NCI-H510A (cell line): Measurements from ENCODE around the gene KRT83.
"Not testable (repeated sequence)": the region's sequence is repeated elsewhere in the genome, so short reads cannot be mapped to it uniquely, and the experiment has no call there.

ENCODE experiments used
- DNase-seq: peaks from one replicate; lab custom pipeline; 2025; lab: John Stamatoyannopoulos, UW

KRT83 gene

DNA sequence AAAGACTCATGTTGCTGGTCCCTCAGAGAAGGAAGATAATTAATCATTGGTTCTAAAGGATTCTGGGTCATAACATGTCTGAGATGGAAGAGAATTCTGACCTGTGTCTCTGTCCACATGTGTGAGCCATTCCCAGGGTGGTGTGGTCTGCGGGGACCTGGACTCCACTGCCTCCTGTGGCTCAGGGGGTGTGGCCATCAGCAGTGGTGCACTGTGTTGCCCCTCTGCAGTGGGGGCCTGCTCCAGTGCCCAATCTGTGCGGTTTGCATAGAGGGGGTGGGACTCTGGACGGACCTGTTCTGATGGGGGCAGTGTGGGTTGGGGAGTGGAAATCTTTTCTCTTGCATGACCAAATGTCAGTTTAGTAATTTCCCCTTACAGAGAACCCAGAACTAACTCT is 32.6 kb upstream of the KRT83 start:
- DNase-seq: no peak

GRCh38 chr12:52352951-52353350 is 31.8 kb upstream of the KRT83 start:
- DNase-seq: no peak

GRCh38 chr12:52351196-52352059 is 30.2 kb upstream of the KRT83 start:
- DNase-seq: no peak

DNA sequence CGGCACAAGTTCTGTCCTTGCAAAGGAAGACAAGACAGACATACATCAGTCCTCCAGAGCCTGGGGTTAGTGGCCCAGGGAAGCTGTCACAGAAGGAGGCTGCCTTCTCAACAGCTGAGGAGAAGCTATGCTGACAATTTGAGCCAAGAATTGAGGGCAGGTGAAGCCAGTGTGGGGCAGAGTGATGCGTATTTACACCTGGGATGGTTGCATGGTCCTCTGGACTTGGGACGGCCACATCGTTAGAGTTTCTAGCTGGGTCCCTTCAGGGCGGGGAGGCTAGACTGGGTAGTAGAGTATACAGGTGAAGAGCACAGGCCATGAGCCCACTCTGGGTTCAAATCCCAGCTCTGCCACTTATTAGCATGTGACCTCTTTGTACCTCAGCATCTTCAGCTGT is 29.6 kb upstream of the KRT83 start:
- no peak for DNase-seq

DNA sequence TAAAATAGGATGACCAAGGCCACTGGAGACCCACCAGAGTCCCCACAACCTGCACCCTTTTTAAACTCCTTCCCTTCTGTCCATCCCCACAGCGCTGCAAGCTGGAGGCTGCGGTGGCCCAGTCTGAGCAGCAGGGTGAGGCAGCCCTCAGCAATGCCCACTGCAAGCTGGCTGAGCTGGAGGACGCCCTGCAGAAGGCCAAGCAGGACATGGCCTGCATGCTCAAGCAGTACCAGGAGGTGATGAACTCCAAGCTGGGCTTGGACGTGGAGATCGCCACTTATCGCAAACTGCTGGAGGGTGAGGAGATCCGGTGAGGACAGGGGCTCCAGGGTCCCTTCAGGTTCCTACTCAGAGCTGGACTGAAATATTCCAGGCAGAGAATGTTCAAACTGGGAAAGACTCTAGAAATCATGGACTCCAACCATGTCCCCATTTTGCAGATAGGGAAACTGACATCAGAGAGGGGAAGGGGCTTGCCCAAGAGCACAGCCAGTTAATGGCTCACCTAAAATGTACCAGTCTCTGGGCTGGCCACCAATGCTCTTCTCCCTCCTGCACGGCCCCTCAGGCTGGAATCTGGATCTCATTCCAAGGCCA is 28.9 kb upstream of the KRT83 start:
- DNase-seq: no peak

DNA sequence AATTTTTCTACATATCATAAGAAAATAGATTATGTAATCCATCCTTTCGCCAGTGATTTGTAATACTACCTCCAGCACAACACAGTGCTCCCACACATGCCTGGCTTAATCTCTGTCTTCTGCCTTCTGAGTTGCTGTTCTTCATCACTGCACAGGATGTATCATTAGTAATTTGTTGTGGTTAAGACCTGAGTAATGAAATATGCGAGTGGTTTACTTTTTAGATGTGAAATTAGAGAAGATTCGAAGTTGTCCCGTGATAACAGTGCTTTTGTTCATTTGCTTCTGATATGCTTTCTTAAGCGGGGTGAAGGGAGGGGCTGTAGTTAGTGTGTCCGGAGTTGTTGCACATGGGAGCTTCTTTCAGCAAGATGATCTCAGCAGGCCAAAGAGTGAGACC is 28.0 kb upstream of the KRT83 start:
- no peak for DNase-seq

- no peak for DNase-seq
Observed at GRCh38 chr12:52347551-52348510, 26.6 kb upstream of the KRT83 start.

- no peak for DNase-seq
Observed at GRCh38 chr12:52347016-52347415, 25.8 kb upstream of the KRT83 start.

GRCh38 chr12:52346593-52346992 is 25.4 kb upstream of the KRT83 start:
- DNase-seq: no peak

- not testable (repeated sequence) for DNase-seq
Observed at GRCh38 chr12:52345041-52345440, 23.8 kb upstream of the KRT83 start.

DNA sequence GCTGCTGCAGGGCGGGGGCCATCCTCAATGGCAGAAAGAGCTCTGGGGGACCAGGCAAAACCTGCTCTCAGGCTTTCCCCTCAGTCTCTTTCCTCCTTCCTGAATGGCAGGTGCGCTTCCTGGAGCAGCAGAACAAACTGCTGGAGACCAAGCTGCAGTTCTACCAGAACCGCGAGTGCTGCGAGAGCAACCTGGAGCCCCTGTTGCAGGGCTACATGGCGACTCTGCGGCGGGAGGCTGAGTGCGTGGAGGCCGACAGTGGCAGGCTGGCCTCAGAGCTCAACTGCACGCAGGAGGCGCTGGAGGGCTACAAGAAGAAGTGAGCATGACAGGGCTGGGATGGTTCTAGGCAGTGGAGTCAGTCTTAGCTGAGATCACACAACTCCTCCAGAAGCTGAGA is 22.9 kb upstream of the KRT83 start:
- no peak for DNase-seq

DNA sequence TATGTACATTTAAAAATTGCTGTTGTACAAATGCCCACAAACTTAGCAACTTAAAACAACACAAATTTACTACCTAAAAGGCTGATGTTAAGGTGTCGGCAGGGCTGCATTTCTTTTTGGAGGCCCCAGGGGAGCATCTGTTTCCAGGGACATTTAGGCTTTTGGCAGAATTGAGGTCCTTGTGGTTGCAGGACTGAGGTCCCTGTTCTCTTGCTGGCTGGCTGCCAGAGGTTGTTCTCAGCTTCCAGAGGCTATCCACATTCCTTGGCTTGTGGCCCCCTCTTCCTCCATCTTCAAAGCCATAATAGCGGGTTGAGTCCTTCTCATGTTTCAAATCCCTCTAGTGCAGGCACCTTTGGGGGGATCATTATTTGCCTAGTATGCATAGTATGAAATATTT is 22.4 kb upstream of the KRT83 start:
- no peak for DNase-seq

DNA sequence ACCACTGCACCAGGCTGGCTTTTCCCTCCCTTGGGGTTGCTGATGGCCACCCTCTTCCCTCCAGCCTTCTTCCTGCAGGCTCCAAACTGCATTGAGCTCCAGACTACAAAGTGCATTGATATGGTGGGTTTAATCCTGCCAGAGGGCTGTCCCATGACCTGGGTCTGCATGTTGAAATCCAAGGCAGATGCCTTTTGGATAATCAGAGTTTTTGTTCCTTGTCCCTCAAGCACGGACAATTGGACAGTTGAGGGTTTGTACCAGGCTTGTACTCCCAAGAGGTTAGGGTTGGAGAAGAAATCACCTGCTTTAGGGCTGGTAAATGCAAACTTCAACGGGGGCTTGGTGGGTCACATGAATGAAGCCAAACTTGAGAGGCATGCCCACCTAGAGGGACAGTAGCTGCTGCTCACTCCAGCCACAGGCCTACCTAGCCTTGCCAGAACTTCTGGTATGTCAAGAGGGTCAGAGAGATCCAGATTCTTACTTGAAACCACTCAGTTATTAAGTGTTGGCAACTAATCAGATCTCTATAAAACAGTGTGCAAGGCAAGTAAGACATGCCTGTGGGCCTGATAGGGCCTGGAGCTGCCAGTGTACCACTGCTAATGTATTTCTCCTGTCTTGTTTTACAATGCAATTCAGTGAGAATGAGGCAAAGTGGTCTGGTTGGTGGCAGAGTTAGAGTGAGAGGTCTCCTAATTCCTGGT is 21.7 kb upstream of the KRT83 start:
- no peak for DNase-seq

DNA sequence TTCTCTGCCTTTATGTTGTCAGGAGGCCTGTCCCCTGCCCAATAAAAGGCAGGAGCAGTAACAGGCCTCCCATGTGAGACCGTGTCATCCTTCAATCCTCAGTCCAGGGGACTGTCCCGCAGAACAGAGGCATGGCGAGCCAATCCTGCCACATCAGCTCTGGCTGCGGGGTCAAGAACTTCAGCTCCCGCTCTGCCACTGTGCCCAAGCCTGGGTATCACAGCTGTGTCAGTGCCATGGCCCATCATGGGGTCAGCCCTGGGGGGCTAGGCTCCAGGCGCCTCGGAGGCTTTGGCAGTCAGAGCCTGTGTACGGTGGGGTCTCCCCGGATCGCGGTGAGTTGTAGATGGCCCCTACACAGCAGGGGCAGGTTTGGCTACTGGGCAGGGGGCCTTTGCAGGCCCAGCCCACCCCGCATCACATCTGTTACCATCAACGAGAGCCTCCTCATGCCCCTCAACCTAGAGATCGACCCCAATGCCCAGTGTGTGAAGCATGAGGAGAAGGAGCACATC is 19.9 kb upstream of the KRT83 start:
- no peak for DNase-seq

DNA sequence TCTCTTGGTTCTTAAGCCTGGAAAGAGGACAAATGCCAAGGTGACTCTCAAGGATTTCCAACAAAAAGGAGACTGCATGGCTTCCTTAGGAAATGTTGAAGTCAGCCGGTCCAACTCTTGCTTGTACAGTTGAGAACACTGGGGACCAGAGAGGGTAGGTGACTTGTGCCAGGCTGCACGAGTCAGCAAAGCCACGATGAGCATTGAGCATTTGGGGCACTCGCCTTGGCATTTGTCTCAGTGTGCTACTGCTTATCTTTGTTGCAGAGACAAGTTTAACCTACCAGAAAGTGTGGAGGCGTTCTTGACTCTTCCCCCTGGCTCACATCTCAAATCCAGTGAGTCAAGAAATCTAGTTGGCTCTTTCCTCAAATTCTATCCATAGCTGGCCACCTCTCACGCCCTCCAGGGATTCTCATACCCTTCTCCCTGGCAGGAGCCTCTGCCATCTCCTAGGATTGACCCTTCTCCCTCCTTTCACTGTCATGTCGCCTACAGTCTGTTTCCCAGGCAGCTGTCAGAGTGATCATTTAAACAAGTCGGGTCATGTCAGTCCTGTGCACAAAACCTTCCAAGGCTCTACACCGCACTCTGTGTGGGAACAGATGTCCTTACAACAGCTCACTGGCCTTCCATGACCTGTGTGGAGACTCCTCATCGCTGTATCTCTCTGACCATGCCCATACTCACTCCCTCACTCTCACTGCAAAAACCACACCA is 17.2 kb upstream of the KRT83 start:
- DNase-seq: no peak

DNA sequence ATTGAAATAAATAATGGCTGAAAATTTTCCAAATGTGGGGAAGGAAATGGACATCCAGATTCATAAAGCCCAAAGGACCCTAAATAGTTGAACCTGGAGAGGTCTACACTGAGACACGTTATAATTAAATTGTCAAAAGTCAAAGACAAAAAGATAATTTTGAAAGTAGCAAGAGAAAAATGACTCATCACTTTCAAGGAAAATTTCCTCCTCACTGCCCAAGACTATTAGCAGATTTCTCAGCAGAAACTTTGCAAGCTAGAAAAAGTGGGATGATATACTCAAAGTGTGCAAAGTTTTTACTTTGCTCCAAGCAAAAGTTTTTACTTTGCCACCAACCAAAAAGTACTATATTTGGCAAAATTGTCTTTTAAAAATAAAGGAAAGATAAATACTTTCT is 15.9 kb upstream of the KRT83 start:
- DNase-seq: no peak

- no peak for DNase-seq
Observed at GRCh38 chr12:52336641-52337040, 15.4 kb upstream of the KRT83 start.

- DNase-seq: no peak
Observed at GRCh38 chr12:52335598-52336262, 14.5 kb upstream of the KRT83 start.

- DNase-seq: no peak
Observed at GRCh38 chr12:52334185-52334584, 13.0 kb upstream of the KRT83 start.

- DNase-seq: no peak
Observed at GRCh38 chr12:52333321-52333720, 12.1 kb upstream of the KRT83 start.

DNA sequence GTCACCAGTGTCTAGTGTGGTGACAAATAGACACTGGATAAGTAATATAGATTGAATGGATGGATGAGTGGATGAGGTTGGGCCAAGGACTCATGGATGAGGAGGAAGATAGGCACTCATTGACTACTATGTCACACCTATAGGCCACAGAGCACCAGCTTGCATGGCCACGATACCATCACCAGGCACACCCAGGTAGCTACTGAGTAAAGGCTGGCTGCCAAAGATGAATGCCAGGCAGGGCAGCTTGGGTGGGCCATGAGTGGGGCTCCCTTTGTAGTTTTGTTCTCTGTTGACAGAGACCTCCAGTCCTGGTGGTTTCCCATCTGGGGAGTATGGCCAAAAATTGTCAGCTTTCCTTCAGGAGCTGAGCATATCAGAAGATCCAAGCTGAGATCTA is 11.2 kb upstream of the KRT83 start:
- DNase-seq: no peak
